Measurements from ENCODE around the gene OLA1. TPM values are rescaled to one million over a fixed set of nuclear protein-coding genes. Genes with fewer than 3 reads are reported as not detected.

OLA1 gene
- total and polyA plus RNA-seq, 2 of the 13 experiments (the other 11 are each of a cell fraction or from before 2014, with no cell fraction given): 153 to 241 TPM

DNA sequence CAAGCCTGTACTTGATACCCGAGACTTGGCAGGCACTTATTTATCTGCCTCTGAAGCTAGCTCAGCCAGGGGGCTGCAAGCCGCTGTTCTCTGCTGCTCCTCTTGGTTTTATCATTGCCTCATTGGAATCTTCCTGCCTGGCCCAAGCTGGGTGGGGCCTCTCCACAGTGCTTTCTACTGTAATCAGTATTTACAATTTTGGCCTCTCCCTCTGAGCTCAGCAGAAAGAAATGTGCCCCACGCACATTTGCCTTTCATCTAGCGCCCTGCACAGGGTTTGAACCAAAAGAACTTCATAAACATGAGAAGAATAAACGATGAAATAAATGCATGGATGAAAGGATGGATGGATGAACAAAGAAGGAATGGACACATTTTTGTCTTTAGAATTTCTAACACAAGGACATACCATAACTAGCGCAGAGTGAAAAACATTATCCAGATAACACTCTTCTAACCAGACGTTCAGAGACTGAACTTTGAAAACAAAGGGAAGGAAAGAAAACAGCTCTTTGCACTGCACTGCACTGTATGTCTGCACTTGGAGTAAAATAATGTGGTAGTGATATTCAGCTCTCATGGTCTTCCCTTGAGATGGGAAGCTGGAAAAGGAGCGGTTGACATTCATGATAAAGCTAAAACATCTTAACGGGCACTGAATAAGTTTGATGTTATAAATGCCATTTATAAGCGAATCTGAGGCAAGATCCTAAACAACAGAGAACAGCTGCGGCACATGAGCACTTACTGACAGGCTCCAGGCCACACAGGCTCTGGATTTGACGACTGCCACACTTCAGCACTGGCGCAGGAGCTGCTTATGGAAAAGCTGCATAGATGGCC lies 196.4 kb downstream of the OLA1 start:
- H3K4me1 ChIP-seq (ENCODE audit: insufficient read depth, low read length): peaks cover 38% of the 10 kb centered on the region
- peak overlapping the region; percentile 30; the same call in 1 of the 2 replicates for H3K9ac ChIP-seq (ENCODE audit: insufficient read depth, low read depth, low read length)
- H3K79me2 ChIP-seq (ENCODE audit: insufficient read depth, low read length): no peaks in the 10 kb centered on the region
- peak; percentile 92 for ATAC-seq
- WGBS (ENCODE audit: low lambda C conversion rate): 8% methylated on average over 13 of the region's 13 CpGs
- no peaks in the 10 kb centered on the region for H3K9me3 ChIP-seq (ENCODE audit: low read length)
- ChIA-PET CTCF (ENCODE audit: low intra/inter-chr PET ratio, low total read pairs) (no interaction called here), POLR2A (interaction anchor here (1.1 to 1.3 kb wide), 5 partner anchors 13 to 197 kb away, joined by 3 to 6 read pairs (median 4); partner anchors contain the start of gene OLA1)
- H2AFZ ChIP-seq (ENCODE audit: low read length): peak overlapping the region; percentile 59
- H3K4me2 ChIP-seq (ENCODE audit: low read depth, low read length): peak overlapping the region; percentile 70
- H3K36me3 ChIP-seq (replicated peaks in 1 of 2; ENCODE audit: control insufficient read depth in 1 of 2, insufficient read depth in 2 of 2, low read length in 2 of 2): no peaks in the 10 kb centered on the region
- no peaks in the 10 kb centered on the region; a peak in 1 of 5 replicates for H3K27me3 ChIP-seq (ENCODE audit: control insufficient read depth in 1 of 2, insufficient read depth in 2 of 2, low read length in 2 of 2)
- peak overlapping the region; percentile 41 to 50 (median 41) for H3K4me3 ChIP-seq (replicated peaks in 1 of 3; ENCODE audit: insufficient read depth in 1 of 3, low read depth in 2 of 3, low read length in 3 of 3)
- DNase-seq (ENCODE audit: low spot score): peak; percentile 94
- H4K20me1 ChIP-seq (ENCODE audit: insufficient read depth, low read length): no peaks in the 10 kb centered on the region
- in situ Hi-C loops (cut with HindIII; ENCODE audit: extremely low pct_ligation_motif_present, low pct_unique_long_range_greater_than_20kb) (no loop called here), intact Hi-C loops (cut with micrococcal nuclease; ENCODE audit: unreplicated experiment) (no loop called here)
- H3K27ac ChIP-seq (ENCODE audit: extremely low read length, insufficient read depth, low read length): peak overlapping the region; percentile 11
- peak; percentile 93 for FAIRE-seq
- TSS peak; percentile 99 for BruUV-seq (replicated peaks)
- no peak for TF ChIP-seq DR1 (CRISPR knock-in tag; IDR thresholded peaks at IDR 0.05)
- peak in 1 of 2 experiments; percentile 64; a peak in 2 of 4 replicates for TF ChIP-seq EP300 (IDR thresholded peaks at IDR 0.05; ENCODE audit: low read depth in 2 of 2, low read length in 2 of 2)
- peak; percentile 67; the same call in 1 of the 2 replicates for TF ChIP-seq EP300 (CRISPR knock-in tag; IDR thresholded peaks at IDR 0.05; ENCODE audit: borderline replicate concordance)
- TF ChIP-seq KDM6A (CRISPR knock-in tag; IDR thresholded peaks at IDR 0.05; ENCODE audit: low read depth): 0 out of 2 replicates have a peak, but pooled peaks have one; percentile 30
- no peak for TF ChIP-seq ZNF550 (CRISPR knock-in tag; IDR thresholded peaks at IDR 0.05; ENCODE audit: borderline replicate concordance)
- TF ChIP-seq TEAD3 (CRISPR knock-in tag; optimal IDR thresholded peaks at IDR 0.05; ENCODE audit: borderline replicate concordance): peak; percentile 83
- TF ChIP-seq KDM5A (IDR thresholded peaks at IDR 0.05; ENCODE audit: borderline replicate concordance, low read length): no peak
- TF ChIP-seq BHLHE40 (IDR thresholded peaks at IDR 0.05; ENCODE audit: low read length): 0 out of 2 replicates have a peak, but pooled peaks have one; percentile 26
- TF ChIP-seq ZFY (CRISPR knock-in tag; IDR thresholded peaks at IDR 0.05): peak; percentile 2; the same call in 1 of the 2 replicates
- TF ChIP-seq, protein P1, sequence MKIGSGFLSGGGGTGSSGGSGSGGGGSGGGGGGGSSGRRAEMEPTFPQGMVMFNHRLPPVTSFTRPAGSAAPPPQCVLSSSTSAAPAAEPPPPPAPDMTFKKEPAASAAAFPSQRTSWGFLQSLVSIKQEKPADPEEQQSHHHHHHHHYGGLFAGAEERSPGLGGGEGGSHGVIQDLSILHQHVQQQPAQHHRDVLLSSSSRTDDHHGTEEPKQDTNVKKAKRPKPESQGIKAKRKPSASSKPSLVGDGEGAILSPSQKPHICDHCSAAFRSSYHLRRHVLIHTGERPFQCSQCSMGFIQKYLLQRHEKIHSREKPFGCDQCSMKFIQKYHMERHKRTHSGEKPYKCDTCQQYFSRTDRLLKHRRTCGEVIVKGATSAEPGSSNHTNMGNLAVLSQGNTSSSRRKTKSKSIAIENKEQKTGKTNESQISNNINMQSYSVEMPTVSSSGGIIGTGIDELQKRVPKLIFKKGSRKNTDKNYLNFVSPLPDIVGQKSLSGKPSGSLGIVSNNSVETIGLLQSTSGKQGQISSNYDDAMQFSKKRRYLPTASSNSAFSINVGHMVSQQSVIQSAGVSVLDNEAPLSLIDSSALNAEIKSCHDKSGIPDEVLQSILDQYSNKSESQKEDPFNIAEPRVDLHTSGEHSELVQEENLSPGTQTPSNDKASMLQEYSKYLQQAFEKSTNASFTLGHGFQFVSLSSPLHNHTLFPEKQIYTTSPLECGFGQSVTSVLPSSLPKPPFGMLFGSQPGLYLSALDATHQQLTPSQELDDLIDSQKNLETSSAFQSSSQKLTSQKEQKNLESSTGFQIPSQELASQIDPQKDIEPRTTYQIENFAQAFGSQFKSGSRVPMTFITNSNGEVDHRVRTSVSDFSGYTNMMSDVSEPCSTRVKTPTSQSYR (CRISPR knock-in tag; IDR thresholded peaks at IDR 0.05; ENCODE audit: borderline replicate concordance): no peak
- TF ChIP-seq CC2D1A (CRISPR knock-in tag; IDR thresholded peaks at IDR 0.05): no peak
- 0 out of 2 replicates have a peak, but pooled peaks have one; percentile 13 for TF ChIP-seq ZNF615 (CRISPR knock-in tag; IDR thresholded peaks at IDR 0.05; ENCODE audit: borderline replicate concordance)
- TF ChIP-seq, protein P2, sequence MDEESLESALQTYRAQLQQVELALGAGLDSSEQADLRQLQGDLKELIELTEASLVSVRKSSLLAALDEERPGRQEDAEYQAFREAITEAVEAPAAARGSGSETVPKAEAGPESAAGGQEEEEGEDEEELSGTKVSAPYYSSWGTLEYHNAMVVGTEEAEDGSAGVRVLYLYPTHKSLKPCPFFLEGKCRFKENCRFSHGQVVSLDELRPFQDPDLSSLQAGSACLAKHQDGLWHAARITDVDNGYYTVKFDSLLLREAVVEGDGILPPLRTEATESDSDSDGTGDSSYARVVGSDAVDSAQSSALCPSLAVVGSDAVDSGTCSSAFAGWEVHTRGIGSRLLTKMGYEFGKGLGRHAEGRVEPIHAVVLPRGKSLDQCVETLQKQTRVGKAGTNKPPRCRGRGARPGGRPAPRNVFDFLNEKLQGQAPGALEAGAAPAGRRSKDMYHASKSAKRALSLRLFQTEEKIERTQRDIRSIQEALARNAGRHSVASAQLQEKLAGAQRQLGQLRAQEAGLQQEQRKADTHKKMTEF (CRISPR knock-in tag; IDR thresholded peaks at IDR 0.05): peak; percentile 44
- TF ChIP-seq FOXO1 (CRISPR knock-in tag; IDR thresholded peaks at IDR 0.05): peak; percentile 13; the same call in 1 of the 2 replicates
- 0 out of 2 replicates have a peak, but pooled peaks have one; percentile 54 for TF ChIP-seq HDAC2 (CRISPR knock-in tag; IDR thresholded peaks at IDR 0.05)
- TF ChIP-seq NFE2L2 (IDR thresholded peaks at IDR 0.05; ENCODE audit: low read length): no peak
- TF ChIP-seq ZNF780A (CRISPR knock-in tag; IDR thresholded peaks at IDR 0.05): no peak
- peak; percentile 78; the same call in 1 of the 2 replicates for TF ChIP-seq ZNF816 (CRISPR knock-in tag; IDR thresholded peaks at IDR 0.05; ENCODE audit: borderline replicate concordance)
- TF ChIP-seq, protein P3, sequence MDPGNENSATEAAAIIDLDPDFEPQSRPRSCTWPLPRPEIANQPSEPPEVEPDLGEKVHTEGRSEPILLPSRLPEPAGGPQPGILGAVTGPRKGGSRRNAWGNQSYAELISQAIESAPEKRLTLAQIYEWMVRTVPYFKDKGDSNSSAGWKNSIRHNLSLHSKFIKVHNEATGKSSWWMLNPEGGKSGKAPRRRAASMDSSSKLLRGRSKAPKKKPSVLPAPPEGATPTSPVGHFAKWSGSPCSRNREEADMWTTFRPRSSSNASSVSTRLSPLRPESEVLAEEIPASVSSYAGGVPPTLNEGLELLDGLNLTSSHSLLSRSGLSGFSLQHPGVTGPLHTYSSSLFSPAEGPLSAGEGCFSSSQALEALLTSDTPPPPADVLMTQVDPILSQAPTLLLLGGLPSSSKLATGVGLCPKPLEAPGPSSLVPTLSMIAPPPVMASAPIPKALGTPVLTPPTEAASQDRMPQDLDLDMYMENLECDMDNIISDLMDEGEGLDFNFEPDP (CRISPR knock-in tag; conservative IDR thresholded peaks at IDR 0.05): 0 out of 2 replicates have a peak, but pooled peaks have one; percentile 20

All from HepG2 (cell line).